Right cardiac atrium (tissue), 5 donors: ENCODE measurements around the gene SEMA5B. TPM values are rescaled to one million over a fixed set of nuclear protein-coding genes. Genes with fewer than 3 reads are reported as not detected.

Source experiments
- ATAC-seq, 2 donors: fragments of 200-7000 bp; cut with Tn5 transposase; one replicate each; pipeline versions ENCODE4 v1.8.0 to v1.9.1; 2020; ENCODE audit warnings: moderate library complexity in 2 of 2, mild to moderate bottlenecking in 1 of 2
- DNase-seq, 3 donors: peaks; one replicate each; pipeline ENCODE4 v3.0.0-alpha.2; 2020
- H3K27ac ChIP-seq: one replicate; pipeline ENCODE4 v1.5.1; 2013; ENCODE audit warnings: mild to moderate bottlenecking, low read length, control low read depth, moderate library complexity
- H3K27me3 ChIP-seq: one replicate; pipeline ENCODE4 v1.6.1; 2013; ENCODE audit not compliant: control insufficient read depth, insufficient read depth
- H3K4me1 ChIP-seq: one replicate; pipeline ENCODE4 v1.6.1; 2013; ENCODE audit warnings: low read length; ENCODE audit not compliant: control insufficient read depth, insufficient read depth
- H3K4me3 ChIP-seq: one replicate; pipeline ENCODE4 v1.5.1; 2013; ENCODE audit warnings: low read length, control low read depth
- H3K9me3 ChIP-seq: one replicate; pipeline ENCODE4 v1.6.1; 2013; ENCODE audit warnings: low read length; ENCODE audit not compliant: control insufficient read depth
- WGBS: extraction: QIAGEN DNeasy Blood & Tissue Kit; methylation state at CpG from one replicate; pipeline ENCODE4 v1.1.7; 2013; 5-methylcytosine and 5-hydroxymethylcytosine counted together
- intact Hi-C, 4 donors: fragments of 100-400 bp; cut with DNase I; formaldehyde crosslinking; loops; one replicate each; pipeline versions ENCODE4 v1.11.0 to v1.14.0; 2022 to 2023
- polyA plus RNA-seq: library from polyadenylated mRNA; stranded (reverse); fragments of 200-250 nt; gene quantifications from one replicate; pipeline ENCODE4 v1.2.3, GENCODE V29; 2013
- total RNA-seq, 4 donors: library from RNA; stranded (reverse); fragmentation: NEBNext Ultra II Directional; extraction: Animal tissue kit (Norgen Biotek cat#: 25700); gene quantifications; one replicate each; pipeline ENCODE4 v1.2.1, GENCODE V29; 2021
- donor health status: healthy with polysubstance abuse.
- donor health status: DM: no; HTN: yes; CAD: no.
- donor health status: DM: no; HTN: no; CAD: no.
- donor health status: DM: no; HTN: yes; CAD: no; lungs with severe emphysema.
- donor health status: DM: yes; HTN: yes; CAD: no.

Gene SEMA5B
- total and polyA plus RNA-seq, 5 donors = 0.72 to 4.9 (median 3.1) TPM

DNA sequence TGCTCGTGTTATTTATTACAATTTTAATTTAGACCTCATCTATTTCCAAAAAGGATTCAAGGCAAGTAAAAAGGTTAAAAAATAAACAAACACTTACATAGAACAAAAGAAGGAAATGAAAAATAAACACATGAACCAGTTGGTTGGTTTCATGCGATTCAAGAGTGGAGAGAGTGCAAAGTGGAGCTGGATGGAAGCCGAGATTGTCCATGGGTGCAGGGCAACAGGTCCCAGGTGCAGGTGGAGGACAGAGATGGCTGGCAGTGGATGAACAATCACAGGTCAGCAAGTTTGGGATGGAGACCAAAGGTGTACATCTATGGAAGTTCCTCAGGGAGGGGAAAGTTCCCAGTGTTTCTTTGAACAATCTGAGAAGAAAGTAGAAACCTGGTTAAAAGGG, 11.6 kb upstream of the SEMA5B start:
- WGBS = 78% methylated on average over 3 of the region's 3 CpGs
- DNase-seq (no peak), ATAC-seq (no peak)
- Histone ChIP-seq H3K27me3 (no peaks in the 10 kb centered on the region), H3K4me3 (no peak overlapping the region), H3K27ac (no peak overlapping the region), H3K9me3 (no peaks in the 10 kb centered on the region), H3K4me1 (no peaks in the 10 kb centered on the region)
- intact Hi-C loops = loop anchor here in 2 of 4 donors (10.0 kb wide), 2 partner anchors 216 to 226 kb away; no protein-coding TSS in a partner anchor

GRCh38 chr3:123038751-123039150, 11.2 kb upstream of the SEMA5B start:
- intact Hi-C loops = loop anchor here in 2 of 4 donors (10.0 kb wide), 2 partner anchors 216 to 226 kb away; no protein-coding TSS in a partner anchor
- H3K27me3 ChIP-seq = no peaks in the 10 kb centered on the region
- no peaks in the 10 kb centered on the region for H3K9me3 ChIP-seq
- H3K27ac ChIP-seq = no peak overlapping the region
- no peak for DNase-seq
- ATAC-seq = no peak
- no peaks in the 10 kb centered on the region for H3K4me1 ChIP-seq
- H3K4me3 ChIP-seq = no peak overlapping the region

GRCh38 chr3:123037015-123037375, 9.4 kb upstream of the SEMA5B start:
- ATAC-seq (no peak), DNase-seq (no peak)
- intact Hi-C loops = loop anchor here in 2 of 4 donors (10.0 kb wide), 2 partner anchors 218 to 228 kb away; no protein-coding TSS in a partner anchor
- Histone ChIP-seq H3K9me3 (no peaks in the 10 kb centered on the region), H3K4me3 (no peak overlapping the region), H3K4me1 (no peaks in the 10 kb centered on the region), H3K27ac (no peak overlapping the region), H3K27me3 (no peaks in the 10 kb centered on the region)
- WGBS = 57% methylated on average over 5 of the region's 5 CpGs

- H3K27ac ChIP-seq = no peak overlapping the region
- H3K9me3 ChIP-seq = no peaks in the 10 kb centered on the region
- no peaks in the 10 kb centered on the region for H3K4me1 ChIP-seq
- DNase-seq = no peak
- no peaks in the 10 kb centered on the region for H3K27me3 ChIP-seq
- WGBS = 50% methylated on average over 8 of the region's 8 CpGs
- peak; percentile 66 to 77 for ATAC-seq
- intact Hi-C loops = loop anchor here in 2 of 4 donors (10.0 kb wide), 2 partner anchors 218 to 228 kb away; no protein-coding TSS in a partner anchor
- H3K4me3 ChIP-seq = no peak overlapping the region
Measured at GRCh38 chr3:123036352-123037014, 8.9 kb upstream of the SEMA5B start.

DNA sequence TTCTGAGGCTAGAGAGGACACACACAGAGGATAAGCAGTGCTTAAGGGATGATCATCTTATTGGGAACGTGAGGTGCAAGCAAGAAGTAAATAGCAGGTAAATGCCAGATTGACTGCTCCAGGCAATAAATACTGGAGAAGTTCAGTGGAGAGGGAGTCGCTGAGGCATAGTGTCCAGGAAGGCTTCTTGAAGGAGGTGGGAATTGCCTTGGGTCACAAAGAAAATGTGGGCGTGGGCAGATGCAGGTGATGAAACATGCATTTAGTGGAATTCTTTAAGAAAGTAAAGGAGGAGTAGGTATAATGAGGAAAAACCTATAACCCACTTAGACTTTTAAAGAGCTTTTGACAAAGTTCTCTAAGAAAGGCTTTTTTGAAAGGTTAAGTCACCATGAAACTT, 7.4 kb upstream of the SEMA5B start:
- 93% methylated on average over 3 of the region's 3 CpGs for WGBS
- intact Hi-C loops = loop anchor here in 2 of 4 donors (10.0 kb wide), 2 partner anchors 220 to 230 kb away; no protein-coding TSS in a partner anchor
- Histone ChIP-seq H3K9me3 (no peaks in the 10 kb centered on the region), H3K27ac (no peak overlapping the region), H3K27me3 (no peaks in the 10 kb centered on the region), H3K4me3 (no peak overlapping the region), H3K4me1 (no peaks in the 10 kb centered on the region)
- no peak for ATAC-seq
- no peak for DNase-seq

GRCh38 chr3:123034120-123034519, 6.6 kb upstream of the SEMA5B start:
- no peak overlapping the region for H3K4me3 ChIP-seq
- intact Hi-C loops = loop anchor here in 2 of 4 donors (10.0 kb wide), 2 partner anchors 221 to 231 kb away; no protein-coding TSS in a partner anchor
- no peak for DNase-seq
- H3K4me1 ChIP-seq = no peaks in the 10 kb centered on the region
- no peaks in the 10 kb centered on the region for H3K9me3 ChIP-seq
- 86% methylated on average over 5 of the region's 5 CpGs for WGBS
- no peak overlapping the region for H3K27ac ChIP-seq
- no peak for ATAC-seq
- H3K27me3 ChIP-seq = no peaks in the 10 kb centered on the region

DNA sequence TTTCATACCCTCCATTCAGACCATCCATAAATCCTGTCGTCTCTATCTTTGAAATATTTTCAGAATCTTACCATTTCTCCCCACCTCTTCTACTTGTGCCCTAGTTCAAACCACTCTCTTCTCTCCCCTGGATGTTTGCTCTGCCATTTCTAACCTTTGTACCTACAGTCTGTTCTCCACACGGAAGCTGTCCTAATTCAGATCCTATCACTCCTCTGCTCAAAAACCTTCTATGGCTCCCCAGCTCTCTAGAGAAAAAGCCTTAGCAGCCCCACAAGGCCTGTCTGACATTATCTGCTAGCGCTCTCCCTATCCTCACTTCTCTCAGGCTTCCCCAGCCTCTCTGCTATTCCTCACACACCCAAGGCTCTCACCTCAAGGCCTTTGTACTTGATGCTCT, 4.5 kb upstream of the SEMA5B start:
- H3K27me3 ChIP-seq = no peaks in the 10 kb centered on the region
- 88% methylated on average over 3 of the region's 3 CpGs for WGBS
- H3K27ac ChIP-seq = no peak overlapping the region
- H3K9me3 ChIP-seq = no peaks in the 10 kb centered on the region
- no peak overlapping the region for H3K4me3 ChIP-seq
- DNase-seq (no peak), ATAC-seq (no peak)
- intact Hi-C loops = loop anchor here in 2 of 4 donors (10.0 kb wide), 2 partner anchors 223 to 233 kb away; no protein-coding TSS in a partner anchor
- H3K4me1 ChIP-seq = peaks cover 2% of the 10 kb centered on the region

GRCh38 chr3:123031051-123031450, 3.5 kb upstream of the SEMA5B start:
- DNase-seq (no peak), ATAC-seq (no peak)
- no peaks in the 10 kb centered on the region for H3K9me3 ChIP-seq
- H3K4me3 ChIP-seq = no peak overlapping the region
- peaks cover 2% of the 10 kb centered on the region for H3K4me1 ChIP-seq
- no peak overlapping the region for H3K27ac ChIP-seq
- H3K27me3 ChIP-seq = no peaks in the 10 kb centered on the region
- 62% methylated on average over 4 of the region's 4 CpGs for WGBS
- intact Hi-C loops = loop anchor here in 2 of 4 donors (10.0 kb wide), 2 partner anchors 224 to 234 kb away; no protein-coding TSS in a partner anchor

DNA sequence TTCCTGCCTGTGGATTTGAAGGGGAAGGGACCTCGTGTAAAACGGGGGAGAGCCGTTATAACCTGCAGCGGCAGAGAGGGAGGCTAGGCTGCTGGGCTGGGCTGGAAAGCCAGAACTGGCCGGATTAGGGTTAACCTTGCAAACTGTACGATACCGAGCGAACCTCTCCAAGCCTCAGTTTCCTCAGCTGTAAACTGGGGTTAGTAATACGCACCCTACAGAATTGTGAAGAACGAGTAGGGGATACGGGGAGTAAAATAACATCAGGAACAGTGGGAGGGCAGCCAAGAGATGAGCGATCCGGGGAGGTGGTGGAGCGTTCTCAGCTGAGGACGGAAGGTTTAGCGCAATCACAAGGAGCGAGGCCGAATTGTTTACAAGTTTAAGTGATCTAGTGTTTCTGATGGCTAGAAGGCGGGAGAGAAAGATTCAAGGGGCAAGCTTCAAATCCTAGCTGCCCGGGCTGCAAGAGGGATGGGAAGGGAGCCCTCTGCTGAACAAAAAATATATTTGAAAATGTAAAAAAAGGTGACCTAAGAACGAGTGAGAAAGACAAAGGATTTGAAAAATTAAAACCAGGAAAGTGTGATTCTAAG, 768 bp upstream of the SEMA5B start:
- peak; percentile 44 to 63 for ATAC-seq
- Histone ChIP-seq H3K4me3 (peak overlapping the region; percentile 74), H3K9me3 (no peaks in the 10 kb centered on the region), H3K27ac (no peak overlapping the region), H3K4me1 (peaks cover 2% of the 10 kb centered on the region), H3K27me3 (no peaks in the 10 kb centered on the region)
- 2% methylated on average over 21 of the region's 21 CpGs for WGBS
- DNase-seq = peak in 2 of 3 donors; percentile 27 to 52
- intact Hi-C loops = loop anchor here (2.0 to 5.0 kb wide), 2 partner anchors 86 kb away; no protein-coding TSS in a partner anchor

- no peak overlapping the region for H3K27ac ChIP-seq
- WGBS = under 1% methylated on average over 62 of the region's 62 CpGs
Measured at GRCh38 chr3:123026565-123027291, 835 bp downstream of the SEMA5B start.

More at GRCh38 chr3:123026565-123027291, 835 bp downstream of the SEMA5B start:
- intact Hi-C loops = loop anchor here in 3 of 4 donors (5.0 kb wide), 1 partner anchor 84 kb away; no protein-coding TSS in a partner anchor
- no peaks in the 10 kb centered on the region for H3K27me3 ChIP-seq
- peak overlapping the region; percentile 74 for H3K4me3 ChIP-seq
- peak; percentile 49 to 81 (median 68) for DNase-seq
- peaks cover 2% of the 10 kb centered on the region for H3K4me1 ChIP-seq
- H3K9me3 ChIP-seq = no peaks in the 10 kb centered on the region
- ATAC-seq = peak; percentile 46 to 62
